SK-N-SH (cell line): ENCODE results near the gene ERCC5. TPM values are rescaled to one million over a fixed set of nuclear protein-coding genes. Genes with fewer than 3 reads are reported as not detected.

Experiments
- CTCF ChIA-PET: fragments of 300-600, 350-600 bp; formaldehyde crosslinking; extraction: SDS; loops from one replicate; lab custom pipeline; 2021; lab: Yijun Ruan, JAX
- POLR2A ChIA-PET: fragments of 350-600 bp; sonication (Branson Sonifier 250); formaldehyde crosslinking; extraction: SDS; loops from one replicate; lab custom pipeline; 2020; ENCODE audit warnings: antibody characterized with exemption, inconsistent platforms; lab: Yijun Ruan, JAX
- DNase-seq: peaks from one replicate; pipeline ENCODE4 v3.0.0; 2012
- H2AFZ ChIP-seq: fragments of 200-600 bp; sonication (generic); 2 replicates; pipeline ENCODE4 v1.8.1; 2016; ENCODE audit warnings: antibody characterized with exemption, mild to moderate bottlenecking, low read depth
- H3F3A ChIP-seq: fragments of 200-600 bp; sonication (generic); replicated peaks from 2 replicates; pipeline ENCODE3; 2016; ENCODE audit warnings: antibody characterized with exemption, mild to moderate bottlenecking; ENCODE audit not compliant: insufficient read depth
- H3K27ac ChIP-seq, 2 experiments: fragments of 200-500 bp in 1 of 2; fragments of 200-600 bp in 1 of 2; sonication (Bioruptor generic) in 1 of 2; sonication (generic), shearing (Covaris generic) in 1 of 2; 2 replicates each; pipeline versions ENCODE4 v1.5.1 to v1.6.1; 2014 to 2016; ENCODE audit warnings: low read depth in 2 of 2, inconsistent platforms in 1 of 2, low read length in 1 of 2, mild to moderate bottlenecking in 1 of 2, mixed read lengths in 1 of 2
- H3K27me3 ChIP-seq: fragments of 200-600 bp; sonication (generic), shearing (Covaris generic); 2 replicates; pipeline ENCODE4 v1.6.1; 2016; ENCODE audit warnings: mixed run types; ENCODE audit not compliant: insufficient read depth
- H3K36me3 ChIP-seq, 2 experiments: fragments of 200-500 bp in 1 of 2; fragments of 200-600 bp in 1 of 2; sonication (Bioruptor generic) in 1 of 2; sonication (generic) in 1 of 2; replicated peaks in 1 of 2; 2 replicates each; pipeline versions ENCODE3 to v1.5.1; 2014 to 2016; ENCODE audit warnings: low read length in 1 of 2, mild to moderate bottlenecking in 1 of 2; ENCODE audit not compliant: insufficient read depth in 2 of 2, control insufficient read depth in 1 of 2
- H3K4me1 ChIP-seq, 2 experiments: fragments of 200-500 bp in 1 of 2; fragments of 200-600 bp in 1 of 2; sonication (Bioruptor generic) in 1 of 2; sonication (generic), shearing (Covaris generic) in 1 of 2; 2 replicates each; pipeline versions ENCODE4 v1.5.1 to v1.6.1; 2014 to 2016; ENCODE audit warnings: low read depth in 1 of 2, low read length in 1 of 2, mixed run types in 1 of 2; ENCODE audit not compliant: insufficient read depth in 2 of 2, control insufficient read depth in 1 of 2
- H3K4me2 ChIP-seq: fragments of 200-600 bp; sonication (generic), shearing (Covaris generic); 2 replicates; pipeline ENCODE4 v1.6.1; 2017; ENCODE audit warnings: mixed run types
- H3K4me3 ChIP-seq, 2 experiments: fragments of 200-500 bp in 1 of 2; fragments of 200-600 bp in 1 of 2; sonication (Bioruptor generic) in 1 of 2; sonication (generic), shearing (Covaris generic) in 1 of 2; 2 replicates each; pipeline versions ENCODE4 v1.5.1 to v1.8.1; 2014 to 2016; ENCODE audit warnings: low read depth in 2 of 2, inconsistent platforms in 1 of 2, low read length in 1 of 2, mild to moderate bottlenecking in 1 of 2, mixed read lengths in 1 of 2, moderate library complexity in 1 of 2
- H3K79me2 ChIP-seq: fragments of 200-600 bp; sonication (generic); 2 replicates; pipeline ENCODE4 v1.8.1; 2017; ENCODE audit warnings: mild to moderate bottlenecking; ENCODE audit not compliant: insufficient read depth
- H3K9ac ChIP-seq: fragments of 200-600 bp; sonication (generic); 2 replicates; pipeline ENCODE4 v1.6.1; 2017; ENCODE audit warnings: mixed run types
- H3K9me2 ChIP-seq: fragments of 200-600 bp; sonication (generic); 2 replicates; pipeline ENCODE4 v1.6.1; 2017; ENCODE audit warnings: mixed run types
- H3K9me3 ChIP-seq: fragments of 200-600 bp; sonication (generic); 2 replicates; pipeline ENCODE4 v1.6.1; 2017; ENCODE audit warnings: mixed run types, mild to moderate bottlenecking, moderate library complexity
- H4K20me1 ChIP-seq: fragments of 200-600 bp; sonication (generic); 2 replicates; pipeline ENCODE4 v1.6.1; 2017; ENCODE audit warnings: mild to moderate bottlenecking, mixed run types; ENCODE audit not compliant: insufficient read depth
- ELF1 ChIP-seq: IDR thresholded peaks from 2 replicates; pipeline ENCODE4 v1.4.0; 2012
- EP300 ChIP-seq, 2 experiments: IDR thresholded peaks; 2 replicates each; pipeline versions ENCODE4 v1.4.0 to v1.6.1; 2012; ENCODE audit warnings: borderline replicate concordance in 1 of 2, low read depth in 1 of 2, low read length in 1 of 2
- EZH2phosphoT487 ChIP-seq: fragments of 200-600 bp; sonication (generic); IDR thresholded peaks from 2 replicates; pipeline ENCODE4 v1.6.1; 2017; ENCODE audit warnings: low read depth, mixed run types, mild to moderate bottlenecking, antibody characterized with exemption, moderate library complexity, borderline replicate concordance
- FOXJ3 ChIP-seq: sonication (generic); formaldehyde crosslinking; IDR thresholded peaks from 2 replicates; pipeline ENCODE4 v1.5.1; 2020; ENCODE audit warnings: mild to moderate bottlenecking, missing genetic modification reagents
- FOXM1 ChIP-seq: IDR thresholded peaks from 2 replicates; pipeline ENCODE4 v1.4.0; 2012; ENCODE audit warnings: low read depth, mild to moderate bottlenecking
- JUND ChIP-seq: IDR thresholded peaks from 2 replicates; pipeline ENCODE4 v1.4.0; 2012
- MAX ChIP-seq: IDR thresholded peaks from 2 replicates; pipeline ENCODE4 v1.4.0; 2012; ENCODE audit warnings: low read depth
- MEF2A ChIP-seq: IDR thresholded peaks from 2 replicates; pipeline ENCODE4 v1.4.0; 2012; ENCODE audit warnings: low read depth, borderline replicate concordance
- NRF1 ChIP-seq: IDR thresholded peaks from 2 replicates; pipeline ENCODE4 v1.6.1; 2012; ENCODE audit warnings: low read depth, mild to moderate bottlenecking, low read length
- PBX3 ChIP-seq: IDR thresholded peaks from 2 replicates; pipeline ENCODE4; 2012
- POLR2AphosphoS5 ChIP-seq: IDR thresholded peaks from 2 replicates; pipeline ENCODE4 v1.6.1; 2012; ENCODE audit warnings: low read depth, low read length
- RAD21 ChIP-seq: IDR thresholded peaks from 2 replicates; pipeline ENCODE4 v1.6.1; 2012; ENCODE audit warnings: mild to moderate bottlenecking, low read length
- RFX5 ChIP-seq: IDR thresholded peaks from 2 replicates; pipeline ENCODE4 v1.6.1; 2012; ENCODE audit warnings: mild to moderate bottlenecking, improper control_type of control experiment, low read length
- SMC3 ChIP-seq: IDR thresholded peaks from 2 replicates; pipeline ENCODE4 v1.6.1; 2012; ENCODE audit warnings: low read depth, low read length, improper control_type of control experiment
- TAF1 ChIP-seq: IDR thresholded peaks from 2 replicates; pipeline ENCODE4 v1.6.1; 2012; ENCODE audit warnings: low read depth, mild to moderate bottlenecking, low read length, moderate library complexity, borderline replicate concordance
- TCF12 ChIP-seq: IDR thresholded peaks from 2 replicates; pipeline ENCODE4 v1.4.0; 2012
- WGBS: methylation state at CpG from one replicate; pipeline ENCODE4 v1.1.6; 2017; ENCODE audit warnings: low lambda C conversion rate; 5-methylcytosine and 5-hydroxymethylcytosine counted together
- polyA plus RNA-seq, 3 experiments: library from polyadenylated mRNA; depleted of rRNA; stranded (reverse); fragments of >200 nt; gene quantifications; 2 replicates each; pipeline ENCODE4 v1.2.3, GENCODE V29; 2012
- TF ChIP-seq, protein P1 (sequence below): IDR thresholded peaks from 2 replicates; pipeline ENCODE4 v1.4.0; 2012; ENCODE audit warnings: low read depth, borderline replicate concordance
- TF ChIP-seq, protein P2 (sequence below): fragments of 200-600 bp; sonication (generic); IDR thresholded peaks from 2 replicates; pipeline ENCODE4 v1.6.1; 2017; ENCODE audit warnings: antibody characterized with exemption, mild to moderate bottlenecking, moderate library complexity
- TF ChIP-seq, protein P3 (sequence below): IDR thresholded peaks from 2 replicates; pipeline ENCODE4 v1.6.1; 2012; ENCODE audit warnings: mild to moderate bottlenecking, low read depth, low read length, moderate library complexity

Gene ERCC5
- polyA plus RNA-seq, 1 of the 3 experiments (the other 2 are of a cell fraction): 14.1 TPM

GRCh38 chr13:102805680-102806079 lies 40.2 kb upstream of the ERCC5 start:
- no peak for DNase-seq
- Histone ChIP-seq H3K4me2 (no peak overlapping the region), H3K4me3 (no peak overlapping the region), H3K9me3 (no peaks in the 10 kb centered on the region), H3K79me2 (peaks cover 83% of the 10 kb centered on the region), H3K27ac (no peak overlapping the region), H2AFZ (no peak overlapping the region), H3K9ac (no peak overlapping the region), H3K27me3 (no peaks in the 10 kb centered on the region), H4K20me1 (no peaks in the 10 kb centered on the region), H3K36me3 (peaks cover 0 to 33% of the 10 kb centered on the region in 2 experiments), H3K9me2 (no peaks in the 10 kb centered on the region), H3K4me1 (peaks cover 0 to 8% of the 10 kb centered on the region in 2 experiments; a peak in 2 of 4 replicates), H3F3A (no peaks in the 10 kb centered on the region)
- TF ChIP-seq RFX5 (no peak), MAX (no peak), TCF12 (no peak), POLR2AphosphoS5 (no peak), EZH2phosphoT487 (no peak), NRF1 (no peak), MEF2A (no peak), JUND (no peak), FOXJ3 (no peak), TAF1 (no peak), SMC3 (no peak), EP300 (IDR thresholded peaks at IDR 0.05; ENCODE audit: borderline replicate concordance in 1 of 2, low read depth in 1 of 2, low read length in 1 of 2) (no peak), FOXM1 (no peak), ELF1 (no peak), RAD21 (no peak), PBX3 (no peak)
- TF ChIP-seq, protein P1, sequence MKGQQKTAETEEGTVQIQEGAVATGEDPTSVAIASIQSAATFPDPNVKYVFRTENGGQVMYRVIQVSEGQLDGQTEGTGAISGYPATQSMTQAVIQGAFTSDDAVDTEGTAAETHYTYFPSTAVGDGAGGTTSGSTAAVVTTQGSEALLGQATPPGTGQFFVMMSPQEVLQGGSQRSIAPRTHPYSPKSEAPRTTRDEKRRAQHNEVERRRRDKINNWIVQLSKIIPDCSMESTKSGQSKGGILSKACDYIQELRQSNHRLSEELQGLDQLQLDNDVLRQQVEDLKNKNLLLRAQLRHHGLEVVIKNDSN: no peak
- TF ChIP-seq, protein P2, sequence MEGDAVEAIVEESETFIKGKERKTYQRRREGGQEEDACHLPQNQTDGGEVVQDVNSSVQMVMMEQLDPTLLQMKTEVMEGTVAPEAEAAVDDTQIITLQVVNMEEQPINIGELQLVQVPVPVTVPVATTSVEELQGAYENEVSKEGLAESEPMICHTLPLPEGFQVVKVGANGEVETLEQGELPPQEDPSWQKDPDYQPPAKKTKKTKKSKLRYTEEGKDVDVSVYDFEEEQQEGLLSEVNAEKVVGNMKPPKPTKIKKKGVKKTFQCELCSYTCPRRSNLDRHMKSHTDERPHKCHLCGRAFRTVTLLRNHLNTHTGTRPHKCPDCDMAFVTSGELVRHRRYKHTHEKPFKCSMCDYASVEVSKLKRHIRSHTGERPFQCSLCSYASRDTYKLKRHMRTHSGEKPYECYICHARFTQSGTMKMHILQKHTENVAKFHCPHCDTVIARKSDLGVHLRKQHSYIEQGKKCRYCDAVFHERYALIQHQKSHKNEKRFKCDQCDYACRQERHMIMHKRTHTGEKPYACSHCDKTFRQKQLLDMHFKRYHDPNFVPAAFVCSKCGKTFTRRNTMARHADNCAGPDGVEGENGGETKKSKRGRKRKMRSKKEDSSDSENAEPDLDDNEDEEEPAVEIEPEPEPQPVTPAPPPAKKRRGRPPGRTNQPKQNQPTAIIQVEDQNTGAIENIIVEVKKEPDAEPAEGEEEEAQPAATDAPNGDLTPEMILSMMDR: no peak
- TF ChIP-seq, protein P3, sequence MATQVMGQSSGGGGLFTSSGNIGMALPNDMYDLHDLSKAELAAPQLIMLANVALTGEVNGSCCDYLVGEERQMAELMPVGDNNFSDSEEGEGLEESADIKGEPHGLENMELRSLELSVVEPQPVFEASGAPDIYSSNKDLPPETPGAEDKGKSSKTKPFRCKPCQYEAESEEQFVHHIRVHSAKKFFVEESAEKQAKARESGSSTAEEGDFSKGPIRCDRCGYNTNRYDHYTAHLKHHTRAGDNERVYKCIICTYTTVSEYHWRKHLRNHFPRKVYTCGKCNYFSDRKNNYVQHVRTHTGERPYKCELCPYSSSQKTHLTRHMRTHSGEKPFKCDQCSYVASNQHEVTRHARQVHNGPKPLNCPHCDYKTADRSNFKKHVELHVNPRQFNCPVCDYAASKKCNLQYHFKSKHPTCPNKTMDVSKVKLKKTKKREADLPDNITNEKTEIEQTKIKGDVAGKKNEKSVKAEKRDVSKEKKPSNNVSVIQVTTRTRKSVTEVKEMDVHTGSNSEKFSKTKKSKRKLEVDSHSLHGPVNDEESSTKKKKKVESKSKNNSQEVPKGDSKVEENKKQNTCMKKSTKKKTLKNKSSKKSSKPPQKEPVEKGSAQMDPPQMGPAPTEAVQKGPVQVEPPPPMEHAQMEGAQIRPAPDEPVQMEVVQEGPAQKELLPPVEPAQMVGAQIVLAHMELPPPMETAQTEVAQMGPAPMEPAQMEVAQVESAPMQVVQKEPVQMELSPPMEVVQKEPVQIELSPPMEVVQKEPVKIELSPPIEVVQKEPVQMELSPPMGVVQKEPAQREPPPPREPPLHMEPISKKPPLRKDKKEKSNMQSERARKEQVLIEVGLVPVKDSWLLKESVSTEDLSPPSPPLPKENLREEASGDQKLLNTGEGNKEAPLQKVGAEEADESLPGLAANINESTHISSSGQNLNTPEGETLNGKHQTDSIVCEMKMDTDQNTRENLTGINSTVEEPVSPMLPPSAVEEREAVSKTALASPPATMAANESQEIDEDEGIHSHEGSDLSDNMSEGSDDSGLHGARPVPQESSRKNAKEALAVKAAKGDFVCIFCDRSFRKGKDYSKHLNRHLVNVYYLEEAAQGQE: no peak
- CTCF ChIA-PET: no interaction called here
- 96% methylated on average over 3 of the region's 3 CpGs for WGBS
- POLR2A ChIA-PET: no interaction called here
